Raji (cell line): ENCODE data around the gene SLC25A22.
A peak's percentile ranks its signal among the peaks of the same experiment; 100 is the strongest.

Experiments
- POLR2A ChIP-seq: IDR thresholded peaks from 2 replicates; pipeline ENCODE4 v1.6.1; 2011; ENCODE audit warnings: low read depth, low read length, control low read depth; ENCODE audit not compliant: insufficient read depth

The SLC25A22 gene

DNA sequence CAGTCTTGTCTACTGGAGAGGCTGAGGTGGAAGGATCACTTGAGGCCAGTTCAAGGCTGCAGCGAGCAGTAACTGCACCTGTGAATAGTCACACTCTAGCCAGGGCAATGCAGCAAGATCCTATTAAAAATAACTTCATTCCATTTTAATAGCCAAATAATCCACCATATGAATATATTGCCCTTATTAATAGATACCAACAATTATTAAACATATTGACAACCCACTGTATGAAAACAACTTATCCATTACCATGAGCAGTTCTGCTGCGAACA is 31.2 kb downstream of the SLC25A22 start:
- TF ChIP-seq POLR2A: no peak

GRCh38 chr11:766106-766935 is 31.8 kb downstream of the SLC25A22 start:
- TF ChIP-seq POLR2A: no peak

- no peak for TF ChIP-seq POLR2A
Observed at GRCh38 chr11:765802-766091, 32.3 kb downstream of the SLC25A22 start.

- no peak for TF ChIP-seq POLR2A
Observed at GRCh38 chr11:765025-765801, 32.9 kb downstream of the SLC25A22 start.

DNA sequence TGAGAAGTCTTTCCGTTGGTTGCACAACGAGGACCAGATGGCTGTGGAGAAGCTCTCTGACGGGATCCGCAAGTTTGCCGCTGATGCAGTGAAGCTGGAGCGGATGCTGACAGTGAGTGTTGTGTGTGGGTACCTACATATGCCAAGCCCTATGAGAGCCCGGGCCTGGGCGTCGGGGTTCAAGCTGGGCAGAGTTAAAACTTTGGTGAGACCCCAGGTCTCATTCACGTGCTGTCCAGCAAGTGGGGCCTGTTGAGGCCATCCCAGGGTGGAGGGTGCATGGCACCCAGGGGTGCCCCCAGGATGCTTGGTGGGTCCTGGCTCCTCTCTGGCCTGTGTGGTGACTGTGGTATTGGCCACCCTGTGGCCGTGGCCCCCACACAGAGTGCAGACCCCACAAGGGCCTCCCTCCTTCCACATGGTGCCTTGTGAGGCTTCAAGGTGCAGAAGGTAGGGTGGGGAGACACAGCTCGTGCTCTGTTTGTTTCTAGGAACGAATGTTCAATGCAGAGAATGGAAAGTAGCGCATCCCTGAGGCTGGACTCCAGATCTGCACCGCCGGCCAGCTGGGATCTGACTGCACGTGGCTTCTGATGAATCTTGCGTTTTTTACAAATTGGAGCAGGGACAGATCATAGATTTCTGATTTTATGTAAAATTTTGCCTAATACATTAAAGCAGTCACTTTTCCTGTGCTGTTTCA is 33.6 kb downstream of the SLC25A22 start:
- peak; percentile 2; the same call in 1 of the 2 replicates for TF ChIP-seq POLR2A

DNA sequence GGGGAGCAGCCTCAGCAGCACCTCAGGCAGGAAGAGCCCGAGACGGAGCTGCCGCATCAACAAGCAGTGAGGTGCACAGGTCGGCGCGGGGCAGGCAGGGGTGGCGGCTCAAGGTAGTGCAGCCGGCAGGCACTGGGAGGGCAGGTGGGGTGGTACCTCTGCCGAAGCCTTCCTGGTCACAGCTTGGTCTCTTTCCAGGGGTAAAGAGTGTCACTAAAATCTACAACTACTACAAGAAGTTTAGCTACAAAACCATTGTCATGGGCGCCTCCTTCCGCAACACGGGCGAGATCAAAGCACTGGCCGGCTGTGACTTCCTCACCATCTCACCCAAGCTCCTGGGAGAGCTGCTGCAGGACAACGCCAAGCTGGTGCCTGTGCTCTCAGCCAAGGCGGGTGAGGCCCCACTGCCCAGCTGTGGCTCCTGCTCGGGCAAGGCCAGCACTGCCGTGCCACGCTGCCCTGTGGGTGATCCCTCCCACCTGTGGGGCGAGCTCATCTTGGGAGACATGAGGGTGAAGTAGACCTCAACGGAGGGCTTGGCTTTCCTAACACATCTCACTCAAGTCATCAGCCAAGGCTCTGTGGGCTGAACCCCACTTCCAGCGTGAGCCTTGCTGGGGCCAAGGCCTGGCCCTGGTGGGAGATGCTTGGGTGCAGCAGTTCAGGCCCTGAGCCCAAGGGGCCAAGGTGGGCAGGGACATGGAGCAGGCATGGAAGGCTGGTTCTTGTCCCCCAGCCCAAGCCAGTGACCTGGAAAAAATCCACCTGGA is 34.3 kb downstream of the SLC25A22 start:
- TF ChIP-seq POLR2A: no peak

DNA sequence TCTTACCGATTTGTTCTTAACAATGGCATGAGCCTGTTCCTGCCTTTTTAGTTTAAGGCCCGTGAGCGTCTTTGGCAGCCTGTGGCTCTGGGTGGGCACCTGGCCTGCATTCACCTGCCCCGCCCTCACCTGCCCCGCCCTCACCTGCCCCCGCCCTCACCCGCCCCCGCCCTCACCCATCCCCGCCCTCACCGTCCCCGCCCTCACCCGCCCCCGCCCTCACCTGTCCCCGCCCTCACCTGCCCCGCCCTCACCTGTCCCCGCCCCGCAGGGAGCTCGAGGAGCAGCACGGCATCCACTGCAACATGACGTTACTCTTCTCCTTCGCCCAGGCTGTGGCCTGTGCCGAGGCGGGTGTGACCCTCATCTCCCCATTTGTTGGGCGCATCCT is 35.0 kb downstream of the SLC25A22 start:
- no peak for TF ChIP-seq POLR2A

GRCh38 chr11:762421-763072 is 35.5 kb downstream of the SLC25A22 start:
- no peak for TF ChIP-seq POLR2A

DNA sequence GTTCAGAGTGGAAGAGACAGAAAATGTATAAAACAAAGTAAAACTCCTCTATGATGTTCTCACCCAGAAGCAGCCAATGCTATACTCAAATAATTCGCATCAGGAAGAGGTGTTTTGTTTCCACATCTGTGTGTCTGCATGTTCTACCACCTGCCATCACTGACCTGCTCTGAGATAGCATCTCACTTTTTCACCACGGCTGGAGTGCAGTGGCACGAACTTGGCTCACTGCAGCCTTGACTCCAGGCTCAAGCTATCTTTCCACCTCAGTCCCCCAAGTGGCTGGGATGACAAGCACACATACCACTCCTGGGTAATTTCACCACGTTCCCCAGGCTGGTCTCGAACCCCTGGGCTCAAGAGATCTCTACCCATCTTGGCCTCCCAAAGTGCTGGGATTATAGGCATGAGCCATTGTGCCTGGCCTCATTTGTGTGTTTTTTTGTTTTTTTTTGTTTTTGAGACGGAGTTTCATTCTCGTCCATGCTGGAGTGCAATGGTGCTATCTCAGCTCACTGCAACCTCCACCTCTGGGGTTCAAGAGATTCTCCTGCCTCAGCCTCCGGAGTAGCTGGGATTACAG is 36.5 kb downstream of the SLC25A22 start:
- no peak for TF ChIP-seq POLR2A

- no peak for TF ChIP-seq POLR2A
Observed at GRCh38 chr11:760236-760635, 37.8 kb downstream of the SLC25A22 start.

DNA sequence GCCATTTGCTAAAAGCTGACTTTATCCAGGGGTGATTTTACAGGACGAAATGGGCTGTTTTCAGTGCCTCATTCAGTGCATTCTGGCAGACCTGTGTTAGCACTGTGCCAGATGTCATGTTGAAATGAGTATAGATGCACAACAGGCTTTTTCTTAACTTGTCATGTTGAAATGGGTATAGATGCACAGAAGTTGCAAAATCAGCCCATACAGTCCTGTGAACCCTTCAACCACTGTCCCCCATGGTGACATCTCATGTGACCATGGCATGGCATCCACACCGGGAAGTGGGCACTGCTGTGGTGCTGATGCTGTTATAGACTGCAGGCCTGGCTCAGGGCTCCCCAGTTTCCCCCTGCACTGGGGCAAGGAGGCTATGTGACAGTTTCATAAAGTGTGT is 48.4 kb downstream of the SLC25A22 start:
- TF ChIP-seq POLR2A: no peak

- TF ChIP-seq POLR2A: 0 out of 2 replicates have a peak, but pooled peaks have one; percentile 26
Observed at GRCh38 chr11:748007-748359, 50.1 kb downstream of the SLC25A22 start.

DNA sequence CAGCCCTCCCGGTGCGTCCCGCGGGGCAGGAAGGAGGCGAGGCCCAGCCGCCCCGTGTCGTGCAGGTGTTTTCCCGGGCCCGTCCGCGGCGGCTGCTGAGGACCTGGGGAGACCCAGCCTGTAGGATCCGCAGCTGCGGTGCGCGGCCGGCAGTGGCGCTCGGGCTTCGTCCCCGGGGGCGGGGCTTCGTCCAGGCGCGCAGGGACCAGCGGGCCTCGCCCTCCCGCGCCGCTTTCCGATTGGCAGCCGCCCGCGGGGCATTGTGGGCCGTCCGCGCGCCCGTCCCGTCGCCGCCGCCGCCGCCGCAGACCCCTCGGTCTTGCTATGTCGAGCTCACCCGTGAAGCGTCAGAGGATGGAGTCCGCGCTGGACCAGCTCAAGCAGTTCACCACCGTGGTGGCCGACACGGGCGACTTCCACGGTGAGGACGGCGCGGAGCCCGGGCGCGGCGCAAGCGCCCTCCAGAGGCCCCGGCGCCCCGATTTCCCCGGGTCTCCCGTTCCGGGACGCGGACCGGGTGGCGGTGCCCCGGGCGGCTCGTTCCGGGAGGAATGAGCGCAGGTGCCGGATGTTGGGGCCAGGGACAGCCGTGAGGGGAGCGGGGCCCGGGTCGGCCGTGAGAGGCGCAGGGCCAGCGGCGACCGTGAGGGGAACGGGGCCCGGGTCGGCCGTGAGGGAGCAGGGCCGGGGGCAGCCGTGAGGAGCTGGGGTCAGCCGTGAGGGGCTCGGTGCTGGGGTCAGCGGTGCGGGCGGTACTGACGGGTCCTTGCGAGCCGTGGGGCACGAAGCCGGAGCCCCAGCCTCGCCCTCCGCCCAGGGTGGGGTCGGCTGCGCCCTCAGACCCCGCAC is 50.7 kb downstream of the SLC25A22 start, which contains the start of gene TALDO1:
Gene TALDO1, plus strand, starts transcription at position 307 of the 849 bp plus-strand sequence. Its CDS starts 18 bp downstream, at position 325.
- TF ChIP-seq POLR2A: peak; percentile 78

GRCh38 chr11:746289-747157 is 51.6 kb downstream of the SLC25A22 start:
- no peak for TF ChIP-seq POLR2A
